SK-N-SH (cell line): ENCODE results near the gene MSH6. TPM values are rescaled to one million over a fixed set of nuclear protein-coding genes. Genes with fewer than 3 reads are reported as not detected.

ENCODE experiments used
- CTCF ChIA-PET: fragments of 300-600, 350-600 bp; formaldehyde crosslinking; extraction: SDS; loops from one replicate; lab custom pipeline; 2021; lab: Yijun Ruan, JAX
- POLR2A ChIA-PET: fragments of 350-600 bp; sonication (Branson Sonifier 250); formaldehyde crosslinking; extraction: SDS; loops from one replicate; lab custom pipeline; 2020; ENCODE audit warnings: antibody characterized with exemption, inconsistent platforms; lab: Yijun Ruan, JAX
- DNase-seq: peaks from one replicate; pipeline ENCODE4 v3.0.0; 2012
- H2AFZ ChIP-seq: fragments of 200-600 bp; sonication (generic); 2 replicates; pipeline ENCODE4 v1.8.1; 2016; ENCODE audit warnings: antibody characterized with exemption, mild to moderate bottlenecking, low read depth
- H3F3A ChIP-seq: fragments of 200-600 bp; sonication (generic); replicated peaks from 2 replicates; pipeline ENCODE3; 2016; ENCODE audit warnings: antibody characterized with exemption, mild to moderate bottlenecking; ENCODE audit not compliant: insufficient read depth
- H3K27ac ChIP-seq, 2 experiments: fragments of 200-500 bp in 1 of 2; fragments of 200-600 bp in 1 of 2; sonication (Bioruptor generic) in 1 of 2; sonication (generic), shearing (Covaris generic) in 1 of 2; 2 replicates each; pipeline versions ENCODE4 v1.5.1 to v1.6.1; 2014 to 2016; ENCODE audit warnings: low read depth in 2 of 2, inconsistent platforms in 1 of 2, low read length in 1 of 2, mild to moderate bottlenecking in 1 of 2, mixed read lengths in 1 of 2
- H3K27me3 ChIP-seq: fragments of 200-600 bp; sonication (generic), shearing (Covaris generic); 2 replicates; pipeline ENCODE4 v1.6.1; 2016; ENCODE audit warnings: mixed run types; ENCODE audit not compliant: insufficient read depth
- H3K36me3 ChIP-seq, 2 experiments: fragments of 200-500 bp in 1 of 2; fragments of 200-600 bp in 1 of 2; sonication (Bioruptor generic) in 1 of 2; sonication (generic) in 1 of 2; replicated peaks in 1 of 2; 2 replicates each; pipeline versions ENCODE3 to v1.5.1; 2014 to 2016; ENCODE audit warnings: low read length in 1 of 2, mild to moderate bottlenecking in 1 of 2; ENCODE audit not compliant: insufficient read depth in 2 of 2, control insufficient read depth in 1 of 2
- H3K4me1 ChIP-seq, 2 experiments: fragments of 200-500 bp in 1 of 2; fragments of 200-600 bp in 1 of 2; sonication (Bioruptor generic) in 1 of 2; sonication (generic), shearing (Covaris generic) in 1 of 2; 2 replicates each; pipeline versions ENCODE4 v1.5.1 to v1.6.1; 2014 to 2016; ENCODE audit warnings: low read depth in 1 of 2, low read length in 1 of 2, mixed run types in 1 of 2; ENCODE audit not compliant: insufficient read depth in 2 of 2, control insufficient read depth in 1 of 2
- H3K4me2 ChIP-seq: fragments of 200-600 bp; sonication (generic), shearing (Covaris generic); 2 replicates; pipeline ENCODE4 v1.6.1; 2017; ENCODE audit warnings: mixed run types
- H3K4me3 ChIP-seq, 2 experiments: fragments of 200-500 bp in 1 of 2; fragments of 200-600 bp in 1 of 2; sonication (Bioruptor generic) in 1 of 2; sonication (generic), shearing (Covaris generic) in 1 of 2; 2 replicates each; pipeline versions ENCODE4 v1.5.1 to v1.8.1; 2014 to 2016; ENCODE audit warnings: low read depth in 2 of 2, inconsistent platforms in 1 of 2, low read length in 1 of 2, mild to moderate bottlenecking in 1 of 2, mixed read lengths in 1 of 2, moderate library complexity in 1 of 2
- H3K79me2 ChIP-seq: fragments of 200-600 bp; sonication (generic); 2 replicates; pipeline ENCODE4 v1.8.1; 2017; ENCODE audit warnings: mild to moderate bottlenecking; ENCODE audit not compliant: insufficient read depth
- H3K9ac ChIP-seq: fragments of 200-600 bp; sonication (generic); 2 replicates; pipeline ENCODE4 v1.6.1; 2017; ENCODE audit warnings: mixed run types
- H3K9me2 ChIP-seq: fragments of 200-600 bp; sonication (generic); 2 replicates; pipeline ENCODE4 v1.6.1; 2017; ENCODE audit warnings: mixed run types
- H3K9me3 ChIP-seq: fragments of 200-600 bp; sonication (generic); 2 replicates; pipeline ENCODE4 v1.6.1; 2017; ENCODE audit warnings: mixed run types, mild to moderate bottlenecking, moderate library complexity
- H4K20me1 ChIP-seq: fragments of 200-600 bp; sonication (generic); 2 replicates; pipeline ENCODE4 v1.6.1; 2017; ENCODE audit warnings: mild to moderate bottlenecking, mixed run types; ENCODE audit not compliant: insufficient read depth
- ELF1 ChIP-seq: IDR thresholded peaks from 2 replicates; pipeline ENCODE4 v1.4.0; 2012
- EP300 ChIP-seq, 2 experiments: IDR thresholded peaks; 2 replicates each; pipeline versions ENCODE4 v1.4.0 to v1.6.1; 2012; ENCODE audit warnings: borderline replicate concordance in 1 of 2, low read depth in 1 of 2, low read length in 1 of 2
- EZH2phosphoT487 ChIP-seq: fragments of 200-600 bp; sonication (generic); IDR thresholded peaks from 2 replicates; pipeline ENCODE4 v1.6.1; 2017; ENCODE audit warnings: low read depth, mixed run types, mild to moderate bottlenecking, antibody characterized with exemption, moderate library complexity, borderline replicate concordance
- FOXM1 ChIP-seq: IDR thresholded peaks from 2 replicates; pipeline ENCODE4 v1.4.0; 2012; ENCODE audit warnings: low read depth, mild to moderate bottlenecking
- GABPA ChIP-seq: IDR thresholded peaks from 2 replicates; pipeline ENCODE4 v1.4.0; 2012; ENCODE audit warnings: low read depth, mild to moderate bottlenecking
- GATA2 ChIP-seq: sonication (generic); formaldehyde crosslinking; IDR thresholded peaks from 2 replicates; pipeline ENCODE4 v1.5.0; 2020; ENCODE audit warnings: mild to moderate bottlenecking, missing genetic modification reagents
- MEF2A ChIP-seq: IDR thresholded peaks from 2 replicates; pipeline ENCODE4 v1.4.0; 2012; ENCODE audit warnings: low read depth, borderline replicate concordance
- MXI1 ChIP-seq: IDR thresholded peaks from 2 replicates; pipeline ENCODE4 v1.6.1; 2012; ENCODE audit warnings: mild to moderate bottlenecking, low read depth, low read length, improper control_type of control experiment
- NFIC ChIP-seq: IDR thresholded peaks from 2 replicates; pipeline ENCODE4 v1.4.0; 2012; ENCODE audit warnings: borderline replicate concordance
- POLR2AphosphoS5 ChIP-seq: IDR thresholded peaks from 2 replicates; pipeline ENCODE4 v1.6.1; 2012; ENCODE audit warnings: low read depth, low read length
- RCOR1 ChIP-seq: fragments of 150-350 bp; IDR thresholded peaks from 2 replicates; pipeline ENCODE4 v1.6.1; 2017; ENCODE audit warnings: antibody characterized with exemption, low read length
- RXRA ChIP-seq: IDR thresholded peaks from 2 replicates; pipeline ENCODE4 v1.4.0; 2012; ENCODE audit warnings: low read depth, mild to moderate bottlenecking, borderline replicate concordance
- SIN3A ChIP-seq: IDR thresholded peaks from 2 replicates; pipeline ENCODE4 v1.6.1; 2012; ENCODE audit warnings: low read depth, mild to moderate bottlenecking, low read length, moderate library complexity, borderline replicate concordance
- SMC3 ChIP-seq: IDR thresholded peaks from 2 replicates; pipeline ENCODE4 v1.6.1; 2012; ENCODE audit warnings: low read depth, low read length, improper control_type of control experiment
- TCF12 ChIP-seq: IDR thresholded peaks from 2 replicates; pipeline ENCODE4 v1.4.0; 2012
- YY1 ChIP-seq: IDR thresholded peaks from 2 replicates; pipeline ENCODE4 v1.4.0; 2012; ENCODE audit warnings: low read depth, mild to moderate bottlenecking
- WGBS: methylation state at CpG from one replicate; pipeline ENCODE4 v1.1.6; 2017; ENCODE audit warnings: low lambda C conversion rate; 5-methylcytosine and 5-hydroxymethylcytosine counted together
- polyA plus RNA-seq, 3 experiments: library from polyadenylated mRNA; depleted of rRNA; stranded (reverse); fragments of >200 nt; gene quantifications; 2 replicates each; pipeline ENCODE4 v1.2.3, GENCODE V29; 2012
- TF ChIP-seq, protein P1 (sequence below): IDR thresholded peaks from 2 replicates; pipeline ENCODE4 v1.4.0; 2012; ENCODE audit warnings: low read depth, borderline replicate concordance
- TF ChIP-seq, protein P2 (sequence below): IDR thresholded peaks from 2 replicates; pipeline ENCODE4 v1.4.0; 2012; ENCODE audit warnings: low read depth
- TF ChIP-seq, protein P3 (sequence below): IDR thresholded peaks from 2 replicates; pipeline ENCODE4 v1.4.0; 2012; ENCODE audit warnings: low read depth, borderline replicate concordance
- TF ChIP-seq, protein P4 (sequence below): IDR thresholded peaks from 2 replicates; pipeline ENCODE4 v1.6.1; 2012; ENCODE audit warnings: mild to moderate bottlenecking, low read depth, low read length, moderate library complexity

The MSH6 gene
- polyA plus RNA-seq, 1 of the 3 experiments (the other 2 are of a cell fraction), result 16.4 TPM

DNA sequence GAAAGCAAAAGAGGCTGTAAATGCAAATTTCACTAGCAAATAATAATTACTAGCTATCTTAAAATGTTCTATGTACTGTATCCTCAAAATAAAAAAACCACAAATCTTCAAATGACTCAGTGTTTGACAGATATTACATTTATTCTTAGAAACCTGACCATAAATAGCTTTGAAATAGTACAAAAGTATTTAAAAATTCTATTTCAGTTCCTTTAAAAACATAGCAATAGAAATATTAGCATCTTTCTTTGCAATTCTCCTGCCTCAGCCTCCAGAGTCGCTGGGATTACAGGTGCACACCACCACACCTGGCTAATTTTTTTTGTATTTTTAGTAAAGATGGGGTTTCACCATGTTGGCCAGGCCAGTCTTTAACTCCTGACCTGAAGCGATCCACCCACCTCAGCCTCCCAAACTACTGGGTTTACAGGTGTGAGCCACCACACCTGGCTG is 50.6 kb downstream of the MSH6 start:
- peaks cover 37% of the 10 kb centered on the region for H3K79me2 ChIP-seq
- H3K9me2 ChIP-seq, result no peaks in the 10 kb centered on the region
- H3K4me2 ChIP-seq, result no peak overlapping the region
- no peak overlapping the region for H3K9ac ChIP-seq
- no peak overlapping the region for H3K4me3 ChIP-seq
- H3K36me3 ChIP-seq, result peaks cover 66 to 95% of the 10 kb centered on the region in 2 experiments
- ChIA-PET POLR2A (no interaction called here), CTCF (interaction anchor here (0.8 to 1.2 kb wide), 4 partner anchors 9 to 396 kb away, joined by 3 read pairs; no protein-coding TSS in a partner anchor)
- WGBS, result 95% methylated on average over 2 of the region's 2 CpGs
- no peak overlapping the region for H2AFZ ChIP-seq
- H3K9me3 ChIP-seq, result no peaks in the 10 kb centered on the region
- no peak overlapping the region for H3K27ac ChIP-seq
- DNase-seq, result no peak
- no peaks in the 10 kb centered on the region for H3K27me3 ChIP-seq
- H4K20me1 ChIP-seq, result peaks cover under 1% of the 10 kb centered on the region; the same call in 1 of the 2 replicates
- peaks cover 0 to 4% of the 10 kb centered on the region in 2 experiments; a peak in 1 of 4 replicates for H3K4me1 ChIP-seq
- peaks cover 15% of the 10 kb centered on the region for H3F3A ChIP-seq
- TF ChIP-seq POLR2AphosphoS5 (no peak), FOXM1 (no peak)
- TF ChIP-seq, all 33 proteins: peak for 0

DNA sequence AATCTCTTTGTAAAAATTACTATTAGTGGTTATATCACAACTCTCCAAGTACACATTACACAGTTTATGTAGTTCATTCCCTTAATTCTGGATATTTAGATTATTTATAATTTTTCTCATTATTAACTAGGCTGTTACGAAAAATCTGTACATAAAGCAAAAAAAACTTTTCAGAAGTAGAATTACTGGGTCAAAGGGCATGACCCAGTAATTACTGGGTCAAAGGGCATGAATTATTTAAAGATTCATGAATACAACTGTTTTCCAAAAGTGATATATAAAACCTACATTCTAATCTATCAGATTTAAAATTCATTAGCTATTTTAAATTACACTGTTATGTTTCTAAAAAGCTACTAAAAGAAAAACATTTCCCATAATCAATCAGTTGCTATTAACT is 55.3 kb downstream of the MSH6 start:
- H2AFZ ChIP-seq, result no peak overlapping the region
- no peak for DNase-seq
- ChIA-PET CTCF (interaction anchor here (1.3 to 2.2 kb wide), 2 partner anchors 69 to 268 kb away, joined by 4 to 7 read pairs; no protein-coding TSS in a partner anchor), POLR2A (no interaction called here)
- H3K4me1 ChIP-seq, result peaks cover 0 to 4% of the 10 kb centered on the region in 2 experiments; a peak in 1 of 4 replicates
- no peaks in the 10 kb centered on the region for H3K27me3 ChIP-seq
- no peak overlapping the region for H3K4me3 ChIP-seq
- H3F3A ChIP-seq, result peaks cover 11% of the 10 kb centered on the region
- peaks cover 45% of the 10 kb centered on the region for H4K20me1 ChIP-seq
- no peaks in the 10 kb centered on the region for H3K9me3 ChIP-seq
- no peak overlapping the region for H3K9ac ChIP-seq
- peaks cover 41 to 66% of the 10 kb centered on the region in 2 experiments for H3K36me3 ChIP-seq
- 95% methylated on average over 1 of the region's 1 CpG for WGBS
- H3K9me2 ChIP-seq, result no peaks in the 10 kb centered on the region
- peaks cover 63% of the 10 kb centered on the region for H3K79me2 ChIP-seq
- no peak overlapping the region for H3K27ac ChIP-seq
- no peak overlapping the region for H3K4me2 ChIP-seq
- no peak for TF ChIP-seq TCF12
- TF ChIP-seq, protein P1, sequence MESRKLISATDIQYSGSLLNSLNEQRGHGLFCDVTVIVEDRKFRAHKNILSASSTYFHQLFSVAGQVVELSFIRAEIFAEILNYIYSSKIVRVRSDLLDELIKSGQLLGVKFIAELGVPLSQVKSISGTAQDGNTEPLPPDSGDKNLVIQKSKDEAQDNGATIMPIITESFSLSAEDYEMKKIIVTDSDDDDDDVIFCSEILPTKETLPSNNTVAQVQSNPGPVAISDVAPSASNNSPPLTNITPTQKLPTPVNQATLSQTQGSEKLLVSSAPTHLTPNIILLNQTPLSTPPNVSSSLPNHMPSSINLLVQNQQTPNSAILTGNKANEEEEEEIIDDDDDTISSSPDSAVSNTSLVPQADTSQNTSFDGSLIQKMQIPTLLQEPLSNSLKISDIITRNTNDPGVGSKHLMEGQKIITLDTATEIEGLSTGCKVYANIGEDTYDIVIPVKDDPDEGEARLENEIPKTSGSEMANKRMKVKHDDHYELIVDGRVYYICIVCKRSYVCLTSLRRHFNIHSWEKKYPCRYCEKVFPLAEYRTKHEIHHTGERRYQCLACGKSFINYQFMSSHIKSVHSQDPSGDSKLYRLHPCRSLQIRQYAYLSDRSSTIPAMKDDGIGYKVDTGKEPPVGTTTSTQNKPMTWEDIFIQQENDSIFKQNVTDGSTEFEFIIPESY, result no peak
- no peak for TF ChIP-seq SIN3A
- TF ChIP-seq EP300 (IDR thresholded peaks at IDR 0.05; ENCODE audit: borderline replicate concordance in 1 of 2, low read depth in 1 of 2, low read length in 1 of 2), result no peak
- TF ChIP-seq YY1, result no peak
- TF ChIP-seq RXRA, result no peak
- TF ChIP-seq, protein P2, sequence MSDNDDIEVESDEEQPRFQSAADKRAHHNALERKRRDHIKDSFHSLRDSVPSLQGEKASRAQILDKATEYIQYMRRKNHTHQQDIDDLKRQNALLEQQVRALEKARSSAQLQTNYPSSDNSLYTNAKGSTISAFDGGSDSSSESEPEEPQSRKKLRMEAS, result no peak
- TF ChIP-seq MEF2A, result no peak
- no peak for TF ChIP-seq ELF1
- TF ChIP-seq, protein P3, sequence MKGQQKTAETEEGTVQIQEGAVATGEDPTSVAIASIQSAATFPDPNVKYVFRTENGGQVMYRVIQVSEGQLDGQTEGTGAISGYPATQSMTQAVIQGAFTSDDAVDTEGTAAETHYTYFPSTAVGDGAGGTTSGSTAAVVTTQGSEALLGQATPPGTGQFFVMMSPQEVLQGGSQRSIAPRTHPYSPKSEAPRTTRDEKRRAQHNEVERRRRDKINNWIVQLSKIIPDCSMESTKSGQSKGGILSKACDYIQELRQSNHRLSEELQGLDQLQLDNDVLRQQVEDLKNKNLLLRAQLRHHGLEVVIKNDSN, result no peak
- TF ChIP-seq SMC3, result no peak
- no peak for TF ChIP-seq GATA2 (CRISPR knock-in tag)
- no peak for TF ChIP-seq EZH2phosphoT487
- no peak for TF ChIP-seq NFIC
- no peak for TF ChIP-seq RCOR1
- TF ChIP-seq GABPA, result no peak
- TF ChIP-seq MXI1, result no peak
- TF ChIP-seq, protein P4, sequence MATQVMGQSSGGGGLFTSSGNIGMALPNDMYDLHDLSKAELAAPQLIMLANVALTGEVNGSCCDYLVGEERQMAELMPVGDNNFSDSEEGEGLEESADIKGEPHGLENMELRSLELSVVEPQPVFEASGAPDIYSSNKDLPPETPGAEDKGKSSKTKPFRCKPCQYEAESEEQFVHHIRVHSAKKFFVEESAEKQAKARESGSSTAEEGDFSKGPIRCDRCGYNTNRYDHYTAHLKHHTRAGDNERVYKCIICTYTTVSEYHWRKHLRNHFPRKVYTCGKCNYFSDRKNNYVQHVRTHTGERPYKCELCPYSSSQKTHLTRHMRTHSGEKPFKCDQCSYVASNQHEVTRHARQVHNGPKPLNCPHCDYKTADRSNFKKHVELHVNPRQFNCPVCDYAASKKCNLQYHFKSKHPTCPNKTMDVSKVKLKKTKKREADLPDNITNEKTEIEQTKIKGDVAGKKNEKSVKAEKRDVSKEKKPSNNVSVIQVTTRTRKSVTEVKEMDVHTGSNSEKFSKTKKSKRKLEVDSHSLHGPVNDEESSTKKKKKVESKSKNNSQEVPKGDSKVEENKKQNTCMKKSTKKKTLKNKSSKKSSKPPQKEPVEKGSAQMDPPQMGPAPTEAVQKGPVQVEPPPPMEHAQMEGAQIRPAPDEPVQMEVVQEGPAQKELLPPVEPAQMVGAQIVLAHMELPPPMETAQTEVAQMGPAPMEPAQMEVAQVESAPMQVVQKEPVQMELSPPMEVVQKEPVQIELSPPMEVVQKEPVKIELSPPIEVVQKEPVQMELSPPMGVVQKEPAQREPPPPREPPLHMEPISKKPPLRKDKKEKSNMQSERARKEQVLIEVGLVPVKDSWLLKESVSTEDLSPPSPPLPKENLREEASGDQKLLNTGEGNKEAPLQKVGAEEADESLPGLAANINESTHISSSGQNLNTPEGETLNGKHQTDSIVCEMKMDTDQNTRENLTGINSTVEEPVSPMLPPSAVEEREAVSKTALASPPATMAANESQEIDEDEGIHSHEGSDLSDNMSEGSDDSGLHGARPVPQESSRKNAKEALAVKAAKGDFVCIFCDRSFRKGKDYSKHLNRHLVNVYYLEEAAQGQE, result no peak
